ENCODE data around the gene LRRC4B.

DNA sequence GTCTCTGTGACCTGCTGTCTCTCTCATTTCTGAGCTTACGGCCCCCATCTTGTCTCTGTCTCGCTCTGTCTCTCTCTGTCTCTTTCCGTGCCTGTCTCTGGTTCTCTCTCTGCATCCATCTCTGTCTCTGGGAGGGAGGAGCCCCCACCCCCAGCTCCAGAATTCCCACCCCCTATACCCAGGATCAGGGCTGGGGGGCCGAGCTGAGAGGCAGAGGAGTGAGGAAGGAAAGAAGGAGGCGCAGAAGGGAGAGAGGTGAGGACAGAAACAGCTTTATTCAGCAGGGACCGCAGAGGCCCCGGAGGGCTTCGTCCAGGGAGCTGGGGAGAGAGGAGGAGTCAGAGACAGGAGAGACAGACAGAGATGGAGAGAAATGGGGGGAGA, 71.2 kb downstream of the LRRC4B start:
- TF ChIP-seq, protein P1, sequence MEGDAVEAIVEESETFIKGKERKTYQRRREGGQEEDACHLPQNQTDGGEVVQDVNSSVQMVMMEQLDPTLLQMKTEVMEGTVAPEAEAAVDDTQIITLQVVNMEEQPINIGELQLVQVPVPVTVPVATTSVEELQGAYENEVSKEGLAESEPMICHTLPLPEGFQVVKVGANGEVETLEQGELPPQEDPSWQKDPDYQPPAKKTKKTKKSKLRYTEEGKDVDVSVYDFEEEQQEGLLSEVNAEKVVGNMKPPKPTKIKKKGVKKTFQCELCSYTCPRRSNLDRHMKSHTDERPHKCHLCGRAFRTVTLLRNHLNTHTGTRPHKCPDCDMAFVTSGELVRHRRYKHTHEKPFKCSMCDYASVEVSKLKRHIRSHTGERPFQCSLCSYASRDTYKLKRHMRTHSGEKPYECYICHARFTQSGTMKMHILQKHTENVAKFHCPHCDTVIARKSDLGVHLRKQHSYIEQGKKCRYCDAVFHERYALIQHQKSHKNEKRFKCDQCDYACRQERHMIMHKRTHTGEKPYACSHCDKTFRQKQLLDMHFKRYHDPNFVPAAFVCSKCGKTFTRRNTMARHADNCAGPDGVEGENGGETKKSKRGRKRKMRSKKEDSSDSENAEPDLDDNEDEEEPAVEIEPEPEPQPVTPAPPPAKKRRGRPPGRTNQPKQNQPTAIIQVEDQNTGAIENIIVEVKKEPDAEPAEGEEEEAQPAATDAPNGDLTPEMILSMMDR (conservative IDR thresholded peaks at IDR 0.05) = no peak
- no peak for TF ChIP-seq ZFX (IDR thresholded peaks at IDR 0.05)

Measured in C4-2B (cell line).